HG03460 (cell line): ENCODE data around the gene CR1.
A peak's percentile ranks its signal among the peaks of the same experiment; 100 is the strongest.
"Not testable (repeated sequence)": the region's sequence is repeated elsewhere in the genome, so short reads cannot be mapped to it uniquely, and the experiment has no call there.

Experiments used
- ATAC-seq: cut with Tn5 transposase; IDR thresholded peaks from one replicate; pipeline ENCODE4 v1.9.1; 2021; ENCODE audit not compliant: unreplicated experiment

Gene CR1

GRCh38 chr1:207581496-207582153 is 85.7 kb downstream of the CR1 start:
- ATAC-seq, result no peak

- not testable (repeated sequence) for ATAC-seq
Observed at GRCh38 chr1:207589506-207589905, 93.5 kb downstream of the CR1 start.

- not testable (repeated sequence) for ATAC-seq
Observed at GRCh38 chr1:207591205-207591604, 95.2 kb downstream of the CR1 start.

- ATAC-seq, result not testable (repeated sequence)
Observed at GRCh38 chr1:207594095-207594494, 98.1 kb downstream of the CR1 start.

- no peak for ATAC-seq
Observed at GRCh38 chr1:207603777-207604176, 107.8 kb downstream of the CR1 start.

- no peak for ATAC-seq
Observed at GRCh38 chr1:207605444-207606361, 109.7 kb downstream of the CR1 start.

- ATAC-seq, result no peak
Observed at GRCh38 chr1:207606362-207606755, 110.4 kb downstream of the CR1 start.

GRCh38 chr1:207612762-207613161 is 116.8 kb downstream of the CR1 start:
- no peak for ATAC-seq

GRCh38 chr1:207619871-207620542 is 124.0 kb downstream of the CR1 start:
- ATAC-seq, result peak; percentile 90

- no peak for ATAC-seq
Observed at GRCh38 chr1:207620543-207620893, 124.6 kb downstream of the CR1 start.

GRCh38 chr1:207625504-207626071 is 129.6 kb downstream of the CR1 start:
- ATAC-seq, result not testable (repeated sequence)

- no peak for ATAC-seq
Observed at GRCh38 chr1:207626972-207627337, 131.0 kb downstream of the CR1 start.

- ATAC-seq, result no peak
Observed at GRCh38 chr1:207627496-207627895, 131.5 kb downstream of the CR1 start.

- no peak for ATAC-seq
Observed at GRCh38 chr1:207628776-207629175, 132.8 kb downstream of the CR1 start.

- no peak for ATAC-seq
Observed at GRCh38 chr1:207631137-207631536, 135.2 kb downstream of the CR1 start.

- ATAC-seq, result no peak
Observed at GRCh38 chr1:207633226-207633625, 137.3 kb downstream of the CR1 start.

- not testable (repeated sequence) for ATAC-seq
Observed at GRCh38 chr1:207633699-207634289, 137.8 kb downstream of the CR1 start.

GRCh38 chr1:207634293-207634692 is 138.3 kb downstream of the CR1 start:
- not testable (repeated sequence) for ATAC-seq

GRCh38 chr1:207635569-207636186 is 139.7 kb downstream of the CR1 start:
- ATAC-seq, result not testable (repeated sequence)

GRCh38 chr1:207638487-207639145 is 142.7 kb downstream of the CR1 start:
- not testable (repeated sequence) for ATAC-seq
